GM23338 (cell line): Measurements from ENCODE around the gene DMD. TPM values are rescaled to one million over a fixed set of nuclear protein-coding genes. Genes with fewer than 3 reads are reported as not detected.

Experiments used
- ATAC-seq: fragments of 200-7000 bp; cut with Tn5 transposase; 3 replicates; pipeline ENCODE4 v1.9.1; 2020
- DNase-seq: peaks from one replicate; pipeline ENCODE4 v3.0.0-alpha.2; 2015; ENCODE audit warnings: low spot score
- H2AFZ ChIP-seq: fragments of 200-600 bp; sonication (generic); 2 replicates; pipeline ENCODE4 v1.8.0; 2016; ENCODE audit warnings: antibody characterized with exemption, mild to moderate bottlenecking, moderate library complexity
- H3F3A ChIP-seq: fragments of 200-600 bp; sonication (generic); replicated peaks from 2 replicates; pipeline ENCODE4 v1.8.0; 2017; ENCODE audit warnings: antibody characterized with exemption, mixed run types, low read depth
- H3K27ac ChIP-seq: fragments of 200-600 bp; sonication (generic); 2 replicates; pipeline ENCODE4 v1.6.1; 2016; ENCODE audit warnings: low read depth
- H3K27me3 ChIP-seq: fragments of 200-600 bp; sonication (generic); 2 replicates; pipeline ENCODE4 v1.8.0; 2016; ENCODE audit warnings: mild to moderate bottlenecking, mixed run types, moderate library complexity; ENCODE audit not compliant: insufficient read depth
- H3K36me3 ChIP-seq: fragments of 200-600 bp; sonication (generic); 2 replicates; pipeline ENCODE4 v1.8.0; 2016; ENCODE audit warnings: mild to moderate bottlenecking; ENCODE audit not compliant: insufficient read depth
- H3K4me1 ChIP-seq: fragments of 200-600 bp; sonication (generic); 2 replicates; pipeline ENCODE4 v1.8.0; 2016; ENCODE audit warnings: mild to moderate bottlenecking, moderate library complexity; ENCODE audit not compliant: insufficient read depth
- H3K4me2 ChIP-seq: fragments of 200-600 bp; sonication (generic); 2 replicates; pipeline ENCODE4 v1.7.1; 2017; ENCODE audit warnings: mixed run types
- H3K4me3 ChIP-seq: fragments of 200-600 bp; sonication (generic); 2 replicates; pipeline ENCODE4 v1.6.1; 2016; ENCODE audit warnings: mixed run types
- H3K79me2 ChIP-seq: fragments of 200-600 bp; sonication (generic); replicated peaks from 2 replicates; pipeline ENCODE4 v1.8.0; 2017; ENCODE audit warnings: mild to moderate bottlenecking; ENCODE audit not compliant: insufficient read depth
- H3K9me2 ChIP-seq: fragments of 200-600 bp; sonication (generic); 2 replicates; pipeline ENCODE4 v1.8.0; 2017; ENCODE audit not compliant: insufficient read depth
- H4K20me1 ChIP-seq: fragments of 200-600 bp; sonication (generic); replicated peaks from 2 replicates; pipeline ENCODE4 v1.8.0; 2017; ENCODE audit warnings: mild to moderate bottlenecking; ENCODE audit not compliant: insufficient read depth
- H3K27ac Mint-ChIP-seq: 2 replicates; pipeline ENCODE4 v1.8.0; 2020; ENCODE audit warnings: inconsistent platforms, mild to moderate bottlenecking, moderate library complexity, mixed read lengths
- H3K27me3 Mint-ChIP-seq: 3 replicates; pipeline ENCODE4 v1.8.0; 2022; ENCODE audit warnings: low read depth, mild to moderate bottlenecking, moderate library complexity, mixed read lengths, inconsistent platforms; ENCODE audit not compliant: insufficient read depth, poor library complexity
- H3K36me3 Mint-ChIP-seq: 3 replicates; pipeline ENCODE4 v1.8.0; 2021; ENCODE audit warnings: low read depth, mild to moderate bottlenecking, inconsistent platforms, moderate library complexity, mixed read lengths
- H3K4me1 Mint-ChIP-seq: 3 replicates; pipeline ENCODE4 v1.8.0; 2020; ENCODE audit warnings: mild to moderate bottlenecking, inconsistent platforms, mixed read lengths
- H3K4me3 Mint-ChIP-seq: 3 replicates; pipeline ENCODE4 v1.8.0; 2021; ENCODE audit warnings: moderate library complexity, mild to moderate bottlenecking, inconsistent platforms, mixed read lengths
- H3K9me3 Mint-ChIP-seq: 3 replicates; pipeline ENCODE4 v1.8.0; 2020; ENCODE audit warnings: moderate library complexity, mild to moderate bottlenecking, inconsistent platforms, mixed read lengths
- CREB1 ChIP-seq: fragments of 250-450 bp; sonication (Bioruptor Pico); IDR thresholded peaks from 2 replicates; pipeline ENCODE4 v1.5.0; 2020; ENCODE audit warnings: low read depth, mild to moderate bottlenecking, moderate library complexity
- EZH2 ChIP-seq: fragments of 200-600 bp; sonication (generic); IDR thresholded peaks from one replicate; pipeline ENCODE4 v1.8.0; 2017; ENCODE audit warnings: antibody characterized with exemption, mild to moderate bottlenecking, low read depth; ENCODE audit not compliant: unreplicated experiment
- EZH2phosphoT487 ChIP-seq: fragments of 200-600 bp; sonication (generic); IDR thresholded peaks from one replicate; pipeline ENCODE4 v1.8.1; 2018; ENCODE audit warnings: antibody characterized with exemption; ENCODE audit not compliant: unreplicated experiment
- JUNB ChIP-seq: IDR thresholded peaks from one replicate; pipeline ENCODE4 v1.6.1; 2016; ENCODE audit warnings: antibody characterized with exemption; ENCODE audit not compliant: unreplicated experiment
- NANOG ChIP-seq: IDR thresholded peaks from 2 replicates; pipeline ENCODE4 v1.6.1; 2016; ENCODE audit warnings: antibody characterized with exemption, borderline replicate concordance
- POLR2AphosphoS5 ChIP-seq: IDR thresholded peaks from 2 replicates; pipeline ENCODE4 v1.6.1; 2016; ENCODE audit warnings: antibody characterized with exemption, low read depth
- STAT1 ChIP-seq: IDR thresholded peaks from one replicate; pipeline ENCODE4 v1.6.1; 2016; ENCODE audit warnings: antibody characterized with exemption; ENCODE audit not compliant: unreplicated experiment
- ZNF114 ChIP-seq: fragments of 250-450 bp; sonication (Bioruptor Pico); IDR thresholded peaks from 2 replicates; pipeline ENCODE4 v1.5.0; 2020; ENCODE audit warnings: mild to moderate bottlenecking, moderate library complexity
- ZNF331 ChIP-seq: fragments of 250-450 bp; sonication (Bioruptor Pico); IDR thresholded peaks from 2 replicates; pipeline ENCODE4 v1.5.0; 2020; ENCODE audit warnings: low read depth, mild to moderate bottlenecking, moderate library complexity
- polyA plus RNA-seq: library from polyadenylated mRNA; unstranded; fragments of >200 nt; fragmentation: Nextera tagmentation; extraction: Ambion mirVana; gene quantifications from 2 replicates; pipeline ENCODE4 v1.2.1, GENCODE V29; 2016
- total RNA-seq: library from RNA; depleted of rRNA; stranded (reverse); fragments of >200 nt; shearing (Covaris generic); gene quantifications from 2 replicates; pipeline ENCODE4 v1.2.3, GENCODE V29; 2014
- TF ChIP-seq, protein P1 (sequence below), 2 experiments: fragments of 200-600 bp in 1 of 2; sonication (generic) in 1 of 2; conservative IDR thresholded peaks; 2 replicates each; pipeline versions ENCODE4 v1.5.1 to v1.6.1; 2016 to 2017; ENCODE audit warnings: antibody characterized with exemption in 2 of 2, low read depth in 2 of 2, mild to moderate bottlenecking in 2 of 2, moderate library complexity in 1 of 2
- TF ChIP-seq, protein P2 (sequence below): IDR thresholded peaks from one replicate; pipeline ENCODE4 v1.6.1; 2018; ENCODE audit warnings: antibody characterized with exemption; ENCODE audit not compliant: unreplicated experiment

The DMD gene
- total and polyA plus RNA-seq, 2 experiments from 2014 or later: 4.5 to 7.6 TPM

DNA sequence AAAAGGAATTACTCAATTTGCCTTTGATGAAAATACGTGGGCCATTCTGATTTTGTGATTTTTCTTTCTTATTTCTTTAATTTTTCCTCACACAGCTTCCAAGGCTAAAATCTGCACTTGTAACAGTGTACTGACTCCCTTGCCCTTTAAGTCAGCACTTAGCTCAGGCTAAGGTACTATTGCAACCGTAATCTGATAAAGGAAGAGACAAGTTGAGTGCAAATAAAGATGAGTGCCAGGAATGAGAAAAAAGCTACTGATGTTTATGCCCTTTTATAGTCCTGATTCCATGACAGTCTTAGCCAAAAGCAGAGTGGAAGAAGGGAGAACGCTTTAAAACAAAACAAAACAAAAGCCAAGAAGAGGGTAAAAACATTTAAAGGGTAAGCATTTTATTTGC is 6.0 kb downstream of the DMD start:
- H3K4me1 Mint-ChIP-seq: peaks cover 12% of the 10 kb centered on the region
- Histone ChIP-seq H3K79me2 (no peaks in the 10 kb centered on the region), H2AFZ (no peak overlapping the region), H3F3A (no peaks in the 10 kb centered on the region), H3K9me2 (no peaks in the 10 kb centered on the region), H3K4me2 (no peak overlapping the region), H3K27me3 (no peaks in the 10 kb centered on the region), H3K36me3 (no peaks in the 10 kb centered on the region), H3K4me1 (peaks cover 9% of the 10 kb centered on the region; the same call in 1 of the 2 replicates), H4K20me1 (no peaks in the 10 kb centered on the region), H3K27ac (no peak overlapping the region), H3K4me3 (no peak overlapping the region)
- DNase-seq: no peak
- H3K27me3 Mint-ChIP-seq: no peaks in the 10 kb centered on the region
- H3K27ac Mint-ChIP-seq: no peak overlapping the region
- no peak for ATAC-seq
- no peaks in the 10 kb centered on the region for H3K36me3 Mint-ChIP-seq
- H3K9me3 Mint-ChIP-seq: no peaks in the 10 kb centered on the region
- TF ChIP-seq JUNB (no peak), STAT1 (no peak), ZNF114 (CRISPR knock-in tag) (no peak), POLR2AphosphoS5 (no peak)
- TF ChIP-seq, protein P1, sequence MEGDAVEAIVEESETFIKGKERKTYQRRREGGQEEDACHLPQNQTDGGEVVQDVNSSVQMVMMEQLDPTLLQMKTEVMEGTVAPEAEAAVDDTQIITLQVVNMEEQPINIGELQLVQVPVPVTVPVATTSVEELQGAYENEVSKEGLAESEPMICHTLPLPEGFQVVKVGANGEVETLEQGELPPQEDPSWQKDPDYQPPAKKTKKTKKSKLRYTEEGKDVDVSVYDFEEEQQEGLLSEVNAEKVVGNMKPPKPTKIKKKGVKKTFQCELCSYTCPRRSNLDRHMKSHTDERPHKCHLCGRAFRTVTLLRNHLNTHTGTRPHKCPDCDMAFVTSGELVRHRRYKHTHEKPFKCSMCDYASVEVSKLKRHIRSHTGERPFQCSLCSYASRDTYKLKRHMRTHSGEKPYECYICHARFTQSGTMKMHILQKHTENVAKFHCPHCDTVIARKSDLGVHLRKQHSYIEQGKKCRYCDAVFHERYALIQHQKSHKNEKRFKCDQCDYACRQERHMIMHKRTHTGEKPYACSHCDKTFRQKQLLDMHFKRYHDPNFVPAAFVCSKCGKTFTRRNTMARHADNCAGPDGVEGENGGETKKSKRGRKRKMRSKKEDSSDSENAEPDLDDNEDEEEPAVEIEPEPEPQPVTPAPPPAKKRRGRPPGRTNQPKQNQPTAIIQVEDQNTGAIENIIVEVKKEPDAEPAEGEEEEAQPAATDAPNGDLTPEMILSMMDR (conservative IDR thresholded peaks at IDR 0.05; ENCODE audit: low read depth in 2 of 2): no peak
- TF ChIP-seq, protein P2, sequence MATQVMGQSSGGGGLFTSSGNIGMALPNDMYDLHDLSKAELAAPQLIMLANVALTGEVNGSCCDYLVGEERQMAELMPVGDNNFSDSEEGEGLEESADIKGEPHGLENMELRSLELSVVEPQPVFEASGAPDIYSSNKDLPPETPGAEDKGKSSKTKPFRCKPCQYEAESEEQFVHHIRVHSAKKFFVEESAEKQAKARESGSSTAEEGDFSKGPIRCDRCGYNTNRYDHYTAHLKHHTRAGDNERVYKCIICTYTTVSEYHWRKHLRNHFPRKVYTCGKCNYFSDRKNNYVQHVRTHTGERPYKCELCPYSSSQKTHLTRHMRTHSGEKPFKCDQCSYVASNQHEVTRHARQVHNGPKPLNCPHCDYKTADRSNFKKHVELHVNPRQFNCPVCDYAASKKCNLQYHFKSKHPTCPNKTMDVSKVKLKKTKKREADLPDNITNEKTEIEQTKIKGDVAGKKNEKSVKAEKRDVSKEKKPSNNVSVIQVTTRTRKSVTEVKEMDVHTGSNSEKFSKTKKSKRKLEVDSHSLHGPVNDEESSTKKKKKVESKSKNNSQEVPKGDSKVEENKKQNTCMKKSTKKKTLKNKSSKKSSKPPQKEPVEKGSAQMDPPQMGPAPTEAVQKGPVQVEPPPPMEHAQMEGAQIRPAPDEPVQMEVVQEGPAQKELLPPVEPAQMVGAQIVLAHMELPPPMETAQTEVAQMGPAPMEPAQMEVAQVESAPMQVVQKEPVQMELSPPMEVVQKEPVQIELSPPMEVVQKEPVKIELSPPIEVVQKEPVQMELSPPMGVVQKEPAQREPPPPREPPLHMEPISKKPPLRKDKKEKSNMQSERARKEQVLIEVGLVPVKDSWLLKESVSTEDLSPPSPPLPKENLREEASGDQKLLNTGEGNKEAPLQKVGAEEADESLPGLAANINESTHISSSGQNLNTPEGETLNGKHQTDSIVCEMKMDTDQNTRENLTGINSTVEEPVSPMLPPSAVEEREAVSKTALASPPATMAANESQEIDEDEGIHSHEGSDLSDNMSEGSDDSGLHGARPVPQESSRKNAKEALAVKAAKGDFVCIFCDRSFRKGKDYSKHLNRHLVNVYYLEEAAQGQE: no peak
- no peak overlapping the region for H3K4me3 Mint-ChIP-seq

DNA sequence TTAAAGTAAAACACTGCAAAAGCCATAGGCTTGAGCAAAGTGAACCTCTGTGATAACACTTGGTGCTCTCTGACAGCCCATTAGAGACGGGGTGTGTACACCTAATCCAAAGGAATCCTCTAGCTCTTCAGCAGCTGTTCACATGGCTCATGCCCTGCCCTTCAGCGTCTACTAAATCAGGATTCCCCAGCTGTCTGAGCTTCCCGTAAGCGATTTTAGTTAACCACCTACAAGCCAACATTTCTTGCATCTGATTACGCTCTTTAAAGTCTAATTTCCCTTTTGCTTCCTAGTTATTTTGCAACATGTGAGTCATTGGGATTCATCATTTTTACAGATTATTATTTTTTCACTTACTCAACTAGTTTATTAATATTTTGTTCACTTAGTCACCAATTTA is 6.5 kb downstream of the DMD start:
- H3K4me1 ChIP-seq: peaks cover 9% of the 10 kb centered on the region; the same call in 1 of the 2 replicates
- H2AFZ ChIP-seq: no peak overlapping the region
- Mint-ChIP-seq H3K27ac (no peak overlapping the region), H3K36me3 (no peaks in the 10 kb centered on the region), H3K4me3 (no peak overlapping the region), H3K9me3 (no peaks in the 10 kb centered on the region), H3K27me3 (no peaks in the 10 kb centered on the region), H3K4me1 (peaks cover 12% of the 10 kb centered on the region)
- no peaks in the 10 kb centered on the region for H3K27me3 ChIP-seq
- no peak overlapping the region for H3K4me3 ChIP-seq
- no peak overlapping the region for H3K27ac ChIP-seq
- no peaks in the 10 kb centered on the region for H3K79me2 ChIP-seq
- no peak for ATAC-seq
- no peak overlapping the region for H3K4me2 ChIP-seq
- H4K20me1 ChIP-seq: no peaks in the 10 kb centered on the region
- no peaks in the 10 kb centered on the region for H3F3A ChIP-seq
- H3K9me2 ChIP-seq: no peaks in the 10 kb centered on the region
- no peak for DNase-seq
- H3K36me3 ChIP-seq: no peaks in the 10 kb centered on the region
- no peak for TF ChIP-seq EZH2phosphoT487
- TF ChIP-seq NANOG: no peak
- TF ChIP-seq, protein P2: no peak
- TF ChIP-seq CREB1 (CRISPR knock-in tag): no peak
- TF ChIP-seq EZH2: no peak
- no peak for TF ChIP-seq ZNF331
- TF ChIP-seq POLR2AphosphoS5: no peak
- no peak for TF ChIP-seq STAT1
- TF ChIP-seq JUNB: no peak
